Activated naive CD4-positive, alpha-beta T cell treated with anti-CD3 and anti-CD28 coated beads for 36 hours (primary cell): ENCODE measurements around the gene AK4. TPM values are rescaled to one million over a fixed set of nuclear protein-coding genes. Genes with fewer than 3 reads are reported as not detected.

Experiments
- CTCF ChIA-PET: fragments of 350-600 bp; sonication (Branson Sonifier 250); formaldehyde crosslinking; loops from one replicate; lab custom pipeline; 2021; ENCODE audit warnings: antibody characterized with exemption; lab: Charles Lee
- DNase-seq: peaks from one replicate; pipeline ENCODE4 v3.0.0-alpha.2; 2020
- H3K27ac Mint-ChIP-seq: one replicate; pipeline ENCODE4 v1.8.0; 2021; ENCODE audit warnings: mild to moderate bottlenecking, mixed read lengths
- H3K27me3 Mint-ChIP-seq: one replicate; pipeline ENCODE4 v1.8.0; 2021; ENCODE audit warnings: low read depth, mixed read lengths
- H3K36me3 Mint-ChIP-seq: one replicate; pipeline ENCODE4 v1.8.0; 2021; ENCODE audit warnings: low read depth, mixed read lengths
- H3K4me1 Mint-ChIP-seq: one replicate; pipeline ENCODE4 v1.8.0; 2021; ENCODE audit warnings: low read depth, mixed read lengths
- H3K4me3 Mint-ChIP-seq: one replicate; pipeline ENCODE4 v1.8.0; 2021; ENCODE audit warnings: mild to moderate bottlenecking, moderate library complexity, mixed read lengths
- H3K9me3 Mint-ChIP-seq: one replicate; pipeline ENCODE4 v1.8.0; 2021; ENCODE audit warnings: mixed read lengths
- intact Hi-C: fragments of 100-400 bp; cut with micrococcal nuclease; formaldehyde crosslinking; loops from one replicate; pipeline ENCODE4 v1.15.1; 2023
- total RNA-seq, 2 experiments: library from RNA; stranded (reverse); gene quantifications; one replicate each; pipeline ENCODE4 v1.2.3, GENCODE V29; 2021

The AK4 gene
- total RNA-seq, 2 experiments from 2014 or later, result 25.2 to 25.4 TPM

GRCh38 chr1:65278376-65279069, 130.5 kb downstream of the AK4 start:
- Mint-ChIP-seq H3K36me3 (no peaks in the 10 kb centered on the region), H3K9me3 (no peaks in the 10 kb centered on the region), H3K27me3 (peaks cover 5% of the 10 kb centered on the region), H3K4me3 (no peak overlapping the region), H3K27ac (no peak overlapping the region), H3K4me1 (no peaks in the 10 kb centered on the region)
- no peak for DNase-seq
- intact Hi-C loops, result no loop called here
- CTCF ChIA-PET, result no interaction called here

DNA sequence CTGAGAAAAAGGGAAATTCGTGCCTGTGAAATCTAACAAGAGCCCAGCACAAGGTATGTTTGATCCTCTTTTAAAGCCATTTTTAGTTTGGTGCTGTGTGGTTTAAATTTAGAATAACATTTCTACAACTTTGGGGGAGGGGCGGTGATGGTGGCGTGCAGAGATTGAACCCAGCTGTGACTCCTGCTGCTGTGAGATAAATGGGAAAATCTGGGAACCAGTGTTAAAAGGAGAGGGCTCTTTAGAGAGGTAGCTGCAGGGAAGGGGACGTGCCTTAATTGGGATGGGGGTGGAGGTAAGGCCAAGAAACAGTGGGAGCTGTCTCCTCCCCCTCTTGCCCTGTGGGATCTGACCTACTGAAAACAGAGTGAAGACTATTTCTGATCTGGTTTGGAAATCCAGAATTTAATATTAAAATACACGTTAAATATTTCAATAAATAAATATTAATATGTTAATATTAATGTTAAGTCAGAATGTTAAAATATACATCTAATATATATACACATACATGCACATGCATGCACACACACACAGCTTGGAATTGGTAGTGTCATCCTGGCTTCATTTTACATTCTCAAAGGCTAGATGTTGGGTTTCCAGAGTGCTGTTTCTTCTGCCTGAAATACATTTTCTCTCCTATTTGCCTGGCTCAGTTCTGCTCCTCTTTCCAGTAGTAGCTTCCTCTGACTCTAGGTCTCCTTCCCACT, 131.2 kb downstream of the AK4 start:
- H3K9me3 Mint-ChIP-seq, result no peaks in the 10 kb centered on the region
- H3K4me1 Mint-ChIP-seq, result no peaks in the 10 kb centered on the region
- intact Hi-C loops, result no loop called here
- H3K27ac Mint-ChIP-seq, result no peak overlapping the region
- CTCF ChIA-PET, result no interaction called here
- no peak overlapping the region for H3K4me3 Mint-ChIP-seq
- H3K36me3 Mint-ChIP-seq, result peaks cover under 1% of the 10 kb centered on the region
- peaks cover 5% of the 10 kb centered on the region for H3K27me3 Mint-ChIP-seq
- DNase-seq, result no peak

Other genes starting within 250 kb of the AK4 start
- 100 to 1,000 TPM; 139 to 140 TPM for gene JAK1, start 181.7 kb upstream of the AK4 start, total RNA-seq
- gene DNAJC6, start 161.3 kb downstream of the AK4 start, total RNA-seq, result 1 to 10 TPM; 2.0 to 2.6 TPM